Gastrocnemius medialis (tissue), 4 donors: Measurements from ENCODE around the gene BFAR. TPM values are rescaled to one million over a fixed set of nuclear protein-coding genes. Genes with fewer than 3 reads are reported as not detected.
"Not testable (repeated sequence)": the region's sequence is repeated elsewhere in the genome, so short reads cannot be mapped to it uniquely, and the experiment has no call there.

Experiments
- ATAC-seq, 2 donors: fragments of 150-250 bp; one replicate each; pipeline ENCODE4 v1.9.1; 2016
- DNase-seq, 2 donors: peaks; one replicate each; pipeline ENCODE4 v3.0.0-alpha.2; 2019
- H3K27ac ChIP-seq, 4 donors: fragments of 200-600 bp; sonication (generic); 1 replicate in 1 of 4; 2 replicates in 3 of 4; pipeline ENCODE4 v1.5.1; 2016 to 2018; ENCODE audit warnings: mild to moderate bottlenecking in 2 of 4, moderate library complexity in 1 of 4
- H3K27me3 ChIP-seq, 3 donors: fragments of 200-600 bp; sonication (generic) in 2 of 3; 1 replicate in 1 of 3; 2 replicates in 2 of 3; pipeline versions ENCODE4 v1.5.1 to v1.6.0; 2016 to 2019; ENCODE audit warnings: mild to moderate bottlenecking in 1 of 3, moderate library complexity in 1 of 3
- H3K36me3 ChIP-seq, 2 donors: fragments of 200-600 bp; sonication (generic) in 1 of 2; one replicate each; pipeline ENCODE4 v1.5.1; 2017 to 2018
- H3K4me1 ChIP-seq, 2 donors: fragments of 200-600 bp; sonication (generic) in 1 of 2; one replicate each; pipeline ENCODE4 v1.5.1; 2016 to 2017; ENCODE audit warnings: mild to moderate bottlenecking in 2 of 2
- H3K4me3 ChIP-seq, 4 donors: fragments of 200-600 bp; sonication (generic) in 3 of 4; 1 replicate in 1 of 4; 2 replicates in 3 of 4; pipeline ENCODE4 v1.5.1; 2016 to 2019; ENCODE audit warnings: mild to moderate bottlenecking in 2 of 4
- H3K9me3 ChIP-seq, 3 donors: fragments of 200-600 bp; sonication (generic) in 2 of 3; 1 replicate in 1 of 3; 2 replicates in 2 of 3; pipeline ENCODE4 v1.5.1; 2016 to 2019
- POLR2A ChIP-seq, 2 donors: fragments of 450-650 bp; IDR thresholded peaks; one replicate each; pipeline ENCODE4 v1.6.1; 2017; ENCODE audit warnings: antibody characterized with exemption in 2 of 2, mild to moderate bottlenecking in 2 of 2, moderate library complexity in 2 of 2
- in situ Hi-C, 4 donors: fragments of 200-750 bp; cut with MboI; loops; one replicate each; pipeline versions ENCODE4 v1.15.0 to v1.8.0; 2017; ENCODE audit warnings: low sequenced_read_pairs in 4 of 4
- intact Hi-C: fragments of 100-400 bp; cut with DNase I; formaldehyde crosslinking; loops from one replicate; pipeline ENCODE4 v1.15.1; 2023; ENCODE audit warnings: low total_unique reads
- total RNA-seq, 4 donors: library from RNA; depleted of rRNA; stranded (reverse); fragments of >200 nt; gene quantifications; one replicate each; pipeline versions ENCODE4 v1.1.0 to v1.2.3, GENCODE V29; 2016
- TF ChIP-seq, protein P1 (sequence below), 5 experiments: fragments of 450-650 bp in 3 of 5; fragments of 200-600 bp in 2 of 5; sonication (generic) in 2 of 5; IDR thresholded peaks in 4 of 5; conservative IDR thresholded peaks in 1 of 5; 1 replicate in 4 of 5; 2 replicates in 1 of 5; pipeline ENCODE4 v1.5.1; 2016 to 2019; ENCODE audit warnings: antibody characterized with exemption in 5 of 5, mild to moderate bottlenecking in 3 of 5, moderate library complexity in 3 of 5

BFAR gene
- total RNA-seq, 4 donors from 2014 or later, result 39.7 to 103 (median 65.5) TPM

DNA sequence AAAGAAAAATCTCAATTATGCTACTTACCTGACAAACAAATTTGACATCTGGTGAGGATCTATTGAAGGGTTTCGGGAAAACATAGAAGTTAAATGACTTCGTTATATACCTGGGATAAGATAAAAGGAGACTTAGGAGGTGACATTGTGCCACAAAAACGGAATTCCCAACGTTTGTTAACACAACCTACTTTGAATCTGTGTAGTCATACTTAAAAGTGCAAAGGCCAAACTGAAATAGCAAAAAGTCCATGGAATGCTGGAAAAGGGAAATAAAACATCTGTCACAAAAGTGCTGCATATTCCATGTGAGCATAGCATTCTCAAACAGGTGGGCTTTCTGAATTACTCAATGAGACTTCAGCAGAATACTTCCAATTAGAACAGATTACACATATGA is 5.7 kb upstream of the BFAR start:
- Histone ChIP-seq H3K4me1 (peaks cover 11 to 14% of the 10 kb centered on the region in 2 donors), H3K27me3 (no peaks in the 10 kb centered on the region), H3K4me3 (no peak overlapping the region), H3K36me3 (peaks cover 0 to 64% of the 10 kb centered on the region in 2 donors), H3K27ac (no peak overlapping the region), H3K9me3 (no peaks in the 10 kb centered on the region)
- TF ChIP-seq POLR2A (IDR thresholded peaks at IDR 0.05), result no peak
- in situ Hi-C loops, result no loop called here
- DNase-seq (no peak), ATAC-seq (no peak)
- intact Hi-C loops, result no loop called here

DNA sequence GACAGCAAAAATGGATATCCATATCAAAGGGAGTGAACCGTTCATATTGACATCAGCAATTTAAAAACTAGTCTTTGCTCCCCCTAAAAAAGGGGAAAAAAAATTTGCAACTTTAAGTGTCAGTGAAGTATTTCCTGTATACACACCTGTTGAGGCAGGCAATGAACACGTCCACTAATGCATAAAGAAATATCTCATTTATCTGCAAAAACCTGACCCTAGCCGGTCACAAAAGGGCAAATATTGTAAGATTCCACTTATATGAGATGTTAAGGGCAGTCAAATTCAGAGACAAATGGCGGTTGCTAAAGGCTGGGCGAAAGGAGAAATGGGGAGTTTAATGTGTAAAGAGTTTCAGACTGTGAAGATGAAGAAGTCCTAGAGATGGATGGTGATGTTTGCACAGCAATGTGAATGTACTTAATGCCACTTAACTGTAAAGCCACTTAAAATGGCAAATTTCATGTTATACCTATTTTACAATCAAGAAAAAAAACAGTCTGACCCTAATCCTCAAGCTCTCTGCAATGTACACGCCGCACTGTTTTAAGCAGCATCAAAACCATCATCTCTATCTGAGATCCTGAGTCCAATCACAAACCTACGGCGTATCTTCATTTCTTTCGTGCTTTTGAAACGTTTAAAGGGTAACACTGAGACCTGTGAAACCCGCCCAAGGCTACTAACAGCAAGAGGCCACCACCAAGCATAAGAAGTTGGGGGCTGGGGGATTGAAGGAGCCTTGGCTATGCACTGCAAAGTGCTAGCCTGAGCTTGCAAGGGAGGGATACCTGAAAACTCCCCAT is 3.7 kb upstream of the BFAR start:
- Histone ChIP-seq H3K27me3 (no peaks in the 10 kb centered on the region), H3K4me1 (peaks cover 17 to 22% of the 10 kb centered on the region in 2 donors), H3K36me3 (peaks cover 0 to 44% of the 10 kb centered on the region in 2 donors), H3K9me3 (no peaks in the 10 kb centered on the region), H3K27ac (peak overlapping the region; percentile 89 to 99 (median 96)), H3K4me3 (peak overlapping the region; percentile 73 to 92 (median 87))
- ATAC-seq (no peak), DNase-seq (no peak)
- in situ Hi-C loops (no loop called here), intact Hi-C loops (no loop called here)
- TF ChIP-seq, protein P1, sequence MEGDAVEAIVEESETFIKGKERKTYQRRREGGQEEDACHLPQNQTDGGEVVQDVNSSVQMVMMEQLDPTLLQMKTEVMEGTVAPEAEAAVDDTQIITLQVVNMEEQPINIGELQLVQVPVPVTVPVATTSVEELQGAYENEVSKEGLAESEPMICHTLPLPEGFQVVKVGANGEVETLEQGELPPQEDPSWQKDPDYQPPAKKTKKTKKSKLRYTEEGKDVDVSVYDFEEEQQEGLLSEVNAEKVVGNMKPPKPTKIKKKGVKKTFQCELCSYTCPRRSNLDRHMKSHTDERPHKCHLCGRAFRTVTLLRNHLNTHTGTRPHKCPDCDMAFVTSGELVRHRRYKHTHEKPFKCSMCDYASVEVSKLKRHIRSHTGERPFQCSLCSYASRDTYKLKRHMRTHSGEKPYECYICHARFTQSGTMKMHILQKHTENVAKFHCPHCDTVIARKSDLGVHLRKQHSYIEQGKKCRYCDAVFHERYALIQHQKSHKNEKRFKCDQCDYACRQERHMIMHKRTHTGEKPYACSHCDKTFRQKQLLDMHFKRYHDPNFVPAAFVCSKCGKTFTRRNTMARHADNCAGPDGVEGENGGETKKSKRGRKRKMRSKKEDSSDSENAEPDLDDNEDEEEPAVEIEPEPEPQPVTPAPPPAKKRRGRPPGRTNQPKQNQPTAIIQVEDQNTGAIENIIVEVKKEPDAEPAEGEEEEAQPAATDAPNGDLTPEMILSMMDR (IDR thresholded peaks at IDR 0.05 in 4 of 5, conservative IDR thresholded peaks at IDR 0.05 in 1 of 5), result no peak
- TF ChIP-seq POLR2A (IDR thresholded peaks at IDR 0.05), result no peak

DNA sequence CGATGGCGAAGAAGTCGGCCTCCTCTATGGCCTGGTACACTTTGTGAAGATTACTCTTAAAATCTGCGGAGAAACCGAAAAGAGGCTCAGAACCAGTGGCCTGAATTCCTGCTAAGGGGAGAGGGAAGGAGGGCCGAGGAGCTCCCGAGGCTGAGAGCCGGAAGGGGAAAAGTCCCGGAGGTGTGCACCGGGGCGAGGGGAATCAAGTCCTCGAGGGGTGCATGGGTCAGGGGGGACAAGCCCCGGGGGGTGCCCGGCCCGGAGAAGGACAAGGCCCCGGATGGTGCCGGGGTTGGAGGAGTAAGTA is 3.2 kb upstream of the BFAR start:
- Histone ChIP-seq H3K9me3 (no peaks in the 10 kb centered on the region), H3K4me3 (peak overlapping the region; percentile 73 to 92 (median 87)), H3K27ac (peak overlapping the region; percentile 89 to 99 (median 96)), H3K4me1 (peaks cover 21 to 27% of the 10 kb centered on the region in 2 donors), H3K36me3 (peaks cover 0 to 39% of the 10 kb centered on the region in 2 donors), H3K27me3 (no peaks in the 10 kb centered on the region)
- no peak for TF ChIP-seq POLR2A (IDR thresholded peaks at IDR 0.05)
- TF ChIP-seq, protein P1 (IDR thresholded peaks at IDR 0.05 in 4 of 5, conservative IDR thresholded peaks at IDR 0.05 in 1 of 5), result no peak
- no peak for DNase-seq
- ATAC-seq, result no peak
- in situ Hi-C loops (no loop called here), intact Hi-C loops (no loop called here)

DNA sequence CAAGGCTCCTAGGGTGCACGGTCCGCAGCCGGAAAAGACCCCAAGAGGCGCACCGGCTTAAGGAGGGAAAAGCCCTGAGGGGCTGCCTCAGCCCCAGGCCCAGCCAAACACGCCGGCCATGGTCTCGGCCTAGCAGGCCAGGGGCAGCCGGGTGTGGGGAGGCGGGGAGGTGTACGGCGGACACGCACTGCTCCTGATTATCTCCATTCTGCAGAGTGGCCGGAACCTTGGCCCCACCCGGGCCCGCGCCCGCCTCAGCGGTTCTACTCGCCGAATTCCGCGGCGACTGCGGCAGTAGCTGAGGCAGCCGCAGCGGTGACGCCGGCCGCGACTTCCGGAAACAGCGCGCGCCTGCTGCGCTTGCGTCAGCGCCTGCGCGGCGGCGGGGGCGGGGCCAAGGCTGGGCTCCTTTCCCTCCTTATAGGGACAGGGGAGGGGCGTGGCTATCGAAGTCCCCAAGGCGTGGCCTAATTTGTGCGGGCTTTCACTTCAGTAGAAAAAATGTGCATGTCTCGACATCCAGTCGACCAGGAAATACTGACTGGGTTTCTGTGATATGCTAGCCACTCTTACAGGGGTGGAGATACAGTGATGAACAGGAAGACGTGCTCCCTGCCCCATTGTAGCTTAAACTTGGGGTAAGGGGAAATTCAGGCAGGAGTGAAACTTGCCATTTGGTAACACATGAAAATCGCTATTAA is 2.7 kb upstream of the BFAR start, which contains the start of gene PARN:
TSS of gene PARN (minus strand) at position 342 of the 701 bp plus-strand sequence. CDS start at position 207, 135 bp downstream.
- peak; percentile 94 to 96 for TF ChIP-seq POLR2A (IDR thresholded peaks at IDR 0.05)
- TF ChIP-seq, protein P1 (IDR thresholded peaks at IDR 0.05 in 4 of 5, conservative IDR thresholded peaks at IDR 0.05 in 1 of 5), result no peak
- peaks cover 26 to 31% of the 10 kb centered on the region in 2 donors for H3K4me1 ChIP-seq
- in situ Hi-C loops, result no loop called here
- peak within 1 kb of the TSS; percentile 73 to 92 (median 87) for H3K4me3 ChIP-seq
- intact Hi-C loops, result loop anchor here (5.0 kb wide), 3 partner anchors 328 to 708 kb away; partner anchors contain the start of gene ERCC4
- DNase-seq (peak; percentile 94 to 95), ATAC-seq (peak; percentile 71 to 75)
- peak within 1 kb of the TSS; percentile 89 to 99 (median 96) for H3K27ac ChIP-seq
- peaks cover 0 to 34% of the 10 kb centered on the region in 2 donors for H3K36me3 ChIP-seq
- H3K9me3 ChIP-seq, result no peaks in the 10 kb centered on the region
- H3K27me3 ChIP-seq, result no peaks in the 10 kb centered on the region

DNA sequence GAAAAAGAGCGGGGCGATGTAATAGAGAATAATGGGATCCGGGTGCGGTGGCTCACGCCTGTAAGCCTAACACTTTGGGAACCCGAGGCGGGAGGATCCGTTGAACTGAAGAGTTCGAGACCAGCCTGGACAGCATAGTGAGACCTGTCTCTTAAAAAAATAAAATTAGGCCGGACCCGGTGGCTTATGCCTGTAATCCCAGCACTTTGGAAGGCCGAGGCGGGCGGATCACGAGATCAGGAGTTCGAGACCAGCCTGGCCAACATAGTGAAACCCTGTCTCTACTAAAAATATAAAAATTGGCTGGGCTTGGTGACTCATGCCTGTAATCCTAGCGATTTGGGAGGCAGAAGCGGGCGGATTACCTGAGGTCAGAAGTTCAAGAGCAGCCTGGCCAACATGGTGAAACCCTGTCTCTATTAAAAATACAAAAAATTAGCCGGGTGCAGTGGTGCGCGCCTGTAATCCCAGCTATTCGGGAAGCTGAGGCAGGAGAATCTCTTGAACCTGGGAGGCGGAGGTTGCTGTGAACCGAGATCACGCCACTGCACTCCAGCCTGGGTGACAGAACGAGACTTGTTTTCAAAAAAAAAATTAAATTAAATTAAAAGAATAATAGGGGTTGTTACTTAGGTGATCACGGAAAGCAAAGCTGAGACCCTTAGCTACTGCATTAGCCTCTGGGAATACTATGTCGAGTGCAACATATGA is 2.0 kb upstream of the BFAR start:
- peaks cover 33 to 36% of the 10 kb centered on the region in 2 donors for H3K4me1 ChIP-seq

More for the DNA sequence above, 2.0 kb upstream of the BFAR start:
- H3K9me3 ChIP-seq, ATAC-seq, DNase-seq, in situ Hi-C loops, H3K27me3 ChIP-seq: not testable (repeated sequence)
- Histone ChIP-seq H3K4me3 (peak overlapping the region; percentile 73 to 92 (median 87)), H3K27ac (peak overlapping the region; percentile 89 to 99 (median 96)), H3K36me3 (peaks cover 0 to 27% of the 10 kb centered on the region in 2 donors)
- intact Hi-C loops, result loop anchor here (5.0 kb wide), 3 partner anchors 328 to 708 kb away; partner anchors contain the start of gene ERCC4
